ENCODE measurements around the gene CRIP3. TPM values are rescaled to one million over a fixed set of nuclear protein-coding genes. Genes with fewer than 3 reads are reported as not detected.

The CRIP3 gene
- total and polyA plus RNA-seq, 10 of the 15 experiments (the other 5 are each of a cell fraction or from before 2014, with no cell fraction given) = 1.5 to 9.2 (median 2.2) TPM

- TF ChIP-seq CEBPZ (IDR thresholded peaks at IDR 0.05; ENCODE audit: low read depth, low read length) (no peak), ZNF24 (IDR thresholded peaks at IDR 0.05) (no peak), HCFC1 (IDR thresholded peaks at IDR 0.05; ENCODE audit: low read length) (no peak), YY1 (IDR thresholded peaks at IDR 0.05; ENCODE audit: low read depth, low read length) (no peak), IKZF1 (conservative IDR thresholded peaks at IDR 0.05) (0 out of 2 replicates have a peak, but pooled peaks have one; percentile 23), TAF1 (IDR thresholded peaks at IDR 0.05; ENCODE audit: borderline replicate concordance, low read depth, low read length) (no peak), ZBTB4 (CRISPR knock-in tag; IDR thresholded peaks at IDR 0.05) (no peak), YBX1 (IDR thresholded peaks at IDR 0.05) (no peak), IRF5 (IDR thresholded peaks at IDR 0.05; ENCODE audit: borderline replicate concordance) (no peak), CBX3 (IDR thresholded peaks at IDR 0.05; ENCODE audit: borderline replicate concordance, low read depth) (no peak), GATAD2B (conservative IDR thresholded peaks at IDR 0.05; ENCODE audit: low read depth) (0 out of 2 replicates have a peak, but pooled peaks have one; percentile 17), E2F8 (IDR thresholded peaks at IDR 0.05; ENCODE audit: low read depth, partially characterized antibody) (no peak), SUZ12 (IDR thresholded peaks at IDR 0.05; ENCODE audit: unreplicated experiment) (no peak), SIN3A (IDR thresholded peaks at IDR 0.05; ENCODE audit: low read depth, low read length) (no peak), LARP7 (IDR thresholded peaks at IDR 0.05) (no peak), ZBED1 (IDR thresholded peaks at IDR 0.05; ENCODE audit: borderline replicate concordance) (no peak), SMARCA5 (IDR thresholded peaks at IDR 0.05) (peak; percentile 60; the same call in 1 of the 2 replicates)
These were observed 39.2 kb downstream of the CRIP3 start (continued) for GRCh38 chr6:43269273-43270007.
